Lower leg skin (tissue), 3 donors: Measurements from ENCODE around the gene SLC26A2.

Experiments used
- CTCF ChIP-seq, 3 donors: fragments of 450-650 bp; IDR thresholded peaks; one replicate each; pipeline ENCODE4 v1.5.1; 2016; ENCODE audit warnings: antibody characterized with exemption in 3 of 3, mild to moderate bottlenecking in 3 of 3, moderate library complexity in 2 of 3
- POLR2A ChIP-seq, 2 donors: fragments of 450-650 bp; IDR thresholded peaks; one replicate each; pipeline ENCODE4 v1.6.1; 2016 to 2017; ENCODE audit warnings: antibody characterized with exemption in 2 of 2, mild to moderate bottlenecking in 1 of 2, moderate library complexity in 1 of 2

GRCh38 chr5:149936044-149936699 lies 24.4 kb upstream of the SLC26A2 start:
- no peak for TF ChIP-seq CTCF (IDR thresholded peaks at IDR 0.05)
- no peak for TF ChIP-seq POLR2A (IDR thresholded peaks at IDR 0.05)
